Panc1 (cell line): ENCODE measurements around the gene EYA3. TPM values are rescaled to one million over a fixed set of nuclear protein-coding genes. Genes with fewer than 3 reads are reported as not detected.

Experiments
- ATAC-seq: fragments of 200-7000 bp; cut with Tn5 transposase; 2 replicates; pipeline ENCODE4 v1.9.1; 2020; ENCODE audit warnings: mild to moderate bottlenecking, moderate library complexity
- BruUV-seq: library from RNA; stranded (reverse); fragments of 400-500 nt; replicated peaks from 2 replicates; lab custom pipeline; 2021; lab: Mats Ljungman, UMichigan
- CTCF ChIA-PET: fragments of 300-600 bp; sonication (Branson Sonifier 250); formaldehyde crosslinking; loops from one replicate; lab custom pipeline; 2022; ENCODE audit warnings: antibody characterized with exemption; lab: Charles Lee
- POLR2A ChIA-PET: fragments of 300-600 bp; sonication (Branson Sonifier 250); formaldehyde crosslinking; loops from one replicate; lab custom pipeline; 2022; ENCODE audit warnings: antibody characterized with exemption; lab: Charles Lee
- DNase-seq: peaks from one replicate; pipeline ENCODE4 v3.0.0-alpha.2; 2010; ENCODE audit warnings: low read depth, low spot score
- H3K27ac ChIP-seq: 2 replicates; pipeline ENCODE4 v1.5.1; 2011; ENCODE audit warnings: mild to moderate bottlenecking, low read length, inconsistent platforms
- H3K27me3 ChIP-seq: fragments of 200-500 bp; sonication (Bioruptor generic); 2 replicates; pipeline ENCODE4 v1.6.0; 2014; ENCODE audit warnings: low read length, inconsistent platforms; ENCODE audit not compliant: control insufficient read depth, insufficient read depth
- H3K36me3 ChIP-seq: fragments of 200-500 bp; sonication (Bioruptor generic); 2 replicates; pipeline ENCODE4 v1.5.1; 2014; ENCODE audit warnings: inconsistent platforms, mild to moderate bottlenecking, low read length, moderate library complexity; ENCODE audit not compliant: control insufficient read depth, insufficient read depth
- H3K4me1 ChIP-seq: 2 replicates; pipeline ENCODE4 v1.5.1; 2011; ENCODE audit warnings: inconsistent platforms, mild to moderate bottlenecking, low read length, moderate library complexity; ENCODE audit not compliant: control insufficient read depth, insufficient read depth
- H3K4me3 ChIP-seq, 2 experiments: 2 replicates each; pipeline ENCODE4 v1.5.1; 2011 to 2012; ENCODE audit warnings: low read depth in 2 of 2, low read length in 2 of 2, mild to moderate bottlenecking in 2 of 2, inconsistent platforms in 1 of 2, moderate library complexity in 1 of 2
- H3K9me3 ChIP-seq: fragments of 200-500 bp; sonication (Bioruptor generic); 2 replicates; pipeline ENCODE4 v1.5.1; 2014; ENCODE audit warnings: low read depth, mild to moderate bottlenecking, inconsistent platforms, low read length, moderate library complexity; ENCODE audit not compliant: control insufficient read depth, insufficient read depth
- CTCF ChIP-seq: fragments of 450-650 bp; IDR thresholded peaks from 2 replicates; pipeline ENCODE4 v1.5.1; 2017; ENCODE audit warnings: mild to moderate bottlenecking
- POLR2AphosphoS5 ChIP-seq: IDR thresholded peaks from 2 replicates; pipeline ENCODE4 v1.6.1; 2012; ENCODE audit warnings: mild to moderate bottlenecking, low read depth, low read length, moderate library complexity
- REST ChIP-seq, 2 experiments: IDR thresholded peaks; 2 replicates each; pipeline ENCODE4 v1.6.1; 2011 to 2012; ENCODE audit warnings: low read depth in 2 of 2, control low read depth in 1 of 2, low read length in 1 of 2, mild to moderate bottlenecking in 1 of 2, moderate library complexity in 1 of 2; ENCODE audit not compliant: insufficient read depth in 1 of 2
- SIN3A ChIP-seq: IDR thresholded peaks from 2 replicates; pipeline ENCODE4 v1.6.1; 2012; ENCODE audit warnings: low read depth, mild to moderate bottlenecking, low read length, moderate library complexity, borderline replicate concordance; ENCODE audit not compliant: insufficient read depth
- TCF7L2 ChIP-seq: IDR thresholded peaks from 2 replicates; pipeline ENCODE4 v1.6.1; 2011; ENCODE audit warnings: mild to moderate bottlenecking, low read depth, low read length, inconsistent platforms
- in situ Hi-C: cut with HindIII; loops from 2 replicates; pipeline ENCODE4 v1.10.0; 2016; ENCODE audit warnings: low sequenced_read_pairs, low pct_unique_long_range_greater_than_20kb
- intact Hi-C: fragments of 100-400 bp; cut with micrococcal nuclease; formaldehyde crosslinking; loops from one replicate; pipeline ENCODE4 v1.10.0; 2022; ENCODE audit not compliant: unreplicated experiment
- total RNA-seq: library from RNA; stranded (reverse); gene quantifications from one replicate; pipeline ENCODE4 v1.2.1, GENCODE V29; 2021; ENCODE audit not compliant: unreplicated experiment

EYA3 gene
- total RNA-seq, 1 experiment from 2014 or later = 17.5 TPM

- in situ Hi-C loops = no loop called here
- no peak for ATAC-seq
- CTCF ChIA-PET = no interaction called here
- no peaks in the 10 kb centered on the region for H3K4me1 ChIP-seq
- H3K9me3 ChIP-seq = no peaks in the 10 kb centered on the region
- POLR2A ChIA-PET = no interaction called here
- no peaks in the 10 kb centered on the region for H3K27me3 ChIP-seq
- H3K36me3 ChIP-seq = no peaks in the 10 kb centered on the region
- TF ChIP-seq SIN3A (no peak), TCF7L2 (no peak), REST (IDR thresholded peaks at IDR 0.05; ENCODE audit: insufficient read depth in 1 of 2, low read depth in 2 of 2, low read length in 1 of 2) (no peak), CTCF (no peak), POLR2AphosphoS5 (no peak)
- no peak for DNase-seq
- H3K4me3 ChIP-seq = no peak overlapping the region
- intact Hi-C loops = no loop called here
- no TSS peak for BruUV-seq
- no peak overlapping the region for H3K27ac ChIP-seq
Observed at GRCh38 chr1:28136169-28136921, 47.9 kb upstream of the EYA3 start.

- H3K36me3 ChIP-seq = no peaks in the 10 kb centered on the region
- no peaks in the 10 kb centered on the region for H3K9me3 ChIP-seq
- H3K27me3 ChIP-seq = no peaks in the 10 kb centered on the region
- intact Hi-C loops = no loop called here
- ChIA-PET POLR2A (interaction anchor here (0.5 kb wide), 1 partner anchor 67 kb away, joined by 3 read pairs; no protein-coding TSS in a partner anchor), CTCF (interaction anchor here (0.6 kb wide), 1 partner anchor 14 kb away, joined by 4 read pairs; no protein-coding TSS in a partner anchor)
- H3K27ac ChIP-seq = no peak overlapping the region
- in situ Hi-C loops = no loop called here
- no TSS peak for BruUV-seq
- ATAC-seq (no peak), DNase-seq (no peak)
- no peaks in the 10 kb centered on the region for H3K4me1 ChIP-seq
- TF ChIP-seq POLR2AphosphoS5 = no peak
- no peak for TF ChIP-seq CTCF
- no peak for TF ChIP-seq SIN3A
- TF ChIP-seq TCF7L2 = no peak
- TF ChIP-seq REST (IDR thresholded peaks at IDR 0.05; ENCODE audit: insufficient read depth in 1 of 2, low read depth in 2 of 2, low read length in 1 of 2) = no peak
- no peak overlapping the region for H3K4me3 ChIP-seq
Observed at GRCh38 chr1:28135371-28136168, 47.2 kb upstream of the EYA3 start.
